Astrocyte (in vitro differentiated cells and primary cell): Measurements from ENCODE around the gene ENPEP. TPM values are rescaled to one million over a fixed set of nuclear protein-coding genes. Genes with fewer than 3 reads are reported as not detected.

Experiments used
- DNase-seq: peaks from one replicate; pipeline ENCODE4 v3.0.0-alpha.2; 2010; ENCODE audit warnings: low read depth
- FAIRE-seq: peaks from 2 replicates; lab custom pipeline; 2011; peaks lifted over from hg19 to GRCh38; lab: Jason Lieb, UNC
- H2AFZ ChIP-seq: 2 replicates; pipeline ENCODE4 v1.6.0; 2012; ENCODE audit warnings: low read depth, low read length, inconsistent platforms
- H3K27ac ChIP-seq: 2 replicates; pipeline ENCODE4 v1.5.1; 2011; ENCODE audit warnings: low read depth, low read length, inconsistent platforms
- H3K27me3 ChIP-seq: 2 replicates; pipeline ENCODE4 v1.6.0; 2011; ENCODE audit warnings: low read length, inconsistent platforms; ENCODE audit not compliant: insufficient read depth
- H3K36me3 ChIP-seq: 2 replicates; pipeline ENCODE4 v1.5.1; 2011; ENCODE audit warnings: low read length, inconsistent platforms; ENCODE audit not compliant: insufficient read depth
- H3K4me1 ChIP-seq: 2 replicates; pipeline ENCODE4 v1.5.1; 2011; ENCODE audit warnings: low read length, inconsistent platforms; ENCODE audit not compliant: insufficient read depth
- H3K4me2 ChIP-seq: 2 replicates; pipeline ENCODE4 v1.6.0; 2012; ENCODE audit warnings: low read length, inconsistent platforms
- H3K4me3 ChIP-seq: 2 replicates; pipeline ENCODE4 v1.5.1; 2011; ENCODE audit warnings: low read depth, mild to moderate bottlenecking, low read length, inconsistent platforms; ENCODE audit not compliant: insufficient read depth
- H3K79me2 ChIP-seq: 2 replicates; pipeline ENCODE4 v1.6.0; 2012; ENCODE audit warnings: mild to moderate bottlenecking, low read length, inconsistent platforms; ENCODE audit not compliant: insufficient read depth
- H3K9ac ChIP-seq: 2 replicates; pipeline ENCODE4 v1.6.0; 2012; ENCODE audit warnings: mild to moderate bottlenecking, low read length, inconsistent platforms
- H3K9me3 ChIP-seq: 2 replicates; pipeline ENCODE4 v1.5.1; 2012; ENCODE audit warnings: low read depth, mild to moderate bottlenecking, low read length, inconsistent platforms; ENCODE audit not compliant: insufficient read depth
- H4K20me1 ChIP-seq: 2 replicates; pipeline ENCODE4 v1.6.0; 2012; ENCODE audit warnings: low read length, inconsistent platforms; ENCODE audit not compliant: insufficient read depth
- H3K27ac Mint-ChIP-seq: one replicate; pipeline ENCODE4 v1.8.0; 2021; ENCODE audit warnings: mild to moderate bottlenecking, mixed read lengths; ENCODE audit not compliant: unreplicated experiment
- H3K27me3 Mint-ChIP-seq: one replicate; pipeline ENCODE4 v1.8.0; 2021; ENCODE audit warnings: low read depth, mixed read lengths; ENCODE audit not compliant: unreplicated experiment
- H3K36me3 Mint-ChIP-seq: one replicate; pipeline ENCODE4 v1.8.0; 2021; ENCODE audit warnings: low read depth, mixed read lengths; ENCODE audit not compliant: unreplicated experiment
- H3K4me1 Mint-ChIP-seq: one replicate; pipeline ENCODE4 v1.8.0; 2021; ENCODE audit warnings: low read depth, mixed read lengths; ENCODE audit not compliant: unreplicated experiment
- H3K4me3 Mint-ChIP-seq: one replicate; pipeline ENCODE4 v1.8.0; 2021; ENCODE audit warnings: mild to moderate bottlenecking, moderate library complexity, mixed read lengths; ENCODE audit not compliant: unreplicated experiment
- H3K9me3 Mint-ChIP-seq: one replicate; pipeline ENCODE4 v1.8.0; 2021; ENCODE audit warnings: mild to moderate bottlenecking, mixed read lengths; ENCODE audit not compliant: unreplicated experiment
- CTCF ChIP-seq: IDR thresholded peaks from 2 replicates; pipeline ENCODE4 v1.5.1; 2011; ENCODE audit warnings: low read depth, mild to moderate bottlenecking, inconsistent platforms, low read length, moderate library complexity; ENCODE audit not compliant: insufficient read depth
- EZH2 ChIP-seq: IDR thresholded peaks from 2 replicates; pipeline ENCODE4 v1.6.1; 2012; ENCODE audit warnings: mild to moderate bottlenecking, low read length, inconsistent platforms; ENCODE audit not compliant: insufficient read depth
- total RNA-seq: library from RNA; stranded (reverse); gene quantifications from 2 replicates; pipeline ENCODE4 v1.2.1, GENCODE V29; 2021

The ENPEP gene
- total RNA-seq, 1 donor from 2014 or later, result 1.7 TPM

- H3K27ac Mint-ChIP-seq, result peak overlapping the region; percentile 58
- H3K4me2 ChIP-seq, result no peak overlapping the region
- H3K27me3 Mint-ChIP-seq, result peaks cover 87% of the 10 kb centered on the region
- TF ChIP-seq CTCF, result no peak
- no peak for TF ChIP-seq EZH2
- H3K27me3 ChIP-seq, result peaks cover 95% of the 10 kb centered on the region
- no peak overlapping the region for H2AFZ ChIP-seq
- no peak overlapping the region for H3K4me3 ChIP-seq
- peaks cover 8% of the 10 kb centered on the region for H4K20me1 ChIP-seq
- H3K79me2 ChIP-seq, result no peaks in the 10 kb centered on the region
- H3K9me3 Mint-ChIP-seq, result peaks cover 28% of the 10 kb centered on the region
- H3K36me3 Mint-ChIP-seq, result peaks cover 1% of the 10 kb centered on the region
- H3K4me1 Mint-ChIP-seq, result peaks cover 12% of the 10 kb centered on the region
- no peak overlapping the region for H3K27ac ChIP-seq
- H3K9ac ChIP-seq, result no peak overlapping the region
- no peak overlapping the region for H3K4me3 Mint-ChIP-seq
- no peak for FAIRE-seq
- no peak for DNase-seq
- no peaks in the 10 kb centered on the region for H3K36me3 ChIP-seq
- H3K9me3 ChIP-seq, result peaks cover 2% of the 10 kb centered on the region
- peaks cover 4% of the 10 kb centered on the region for H3K4me1 ChIP-seq
These were observed 136.8 kb downstream of the ENPEP start for GRCh38 chr4:110612631-110613269.

- Mint-ChIP-seq H3K4me3 (no peak overlapping the region), H3K27me3 (peaks cover 87% of the 10 kb centered on the region), H3K36me3 (peaks cover 11% of the 10 kb centered on the region), H3K4me1 (peaks cover 12% of the 10 kb centered on the region), H3K9me3 (peaks cover 38% of the 10 kb centered on the region), H3K27ac (no peak overlapping the region)
- Histone ChIP-seq H3K4me1 (peaks cover 4% of the 10 kb centered on the region), H4K20me1 (peaks cover 8% of the 10 kb centered on the region), H3K27me3 (peaks cover 95% of the 10 kb centered on the region), H3K36me3 (no peaks in the 10 kb centered on the region), H3K27ac (no peak overlapping the region), H3K79me2 (no peaks in the 10 kb centered on the region), H3K9me3 (peaks cover 11% of the 10 kb centered on the region), H3K9ac (no peak overlapping the region), H3K4me2 (no peak overlapping the region), H3K4me3 (no peak overlapping the region), H2AFZ (no peak overlapping the region)
- no peak for DNase-seq
- no peak for FAIRE-seq
- TF ChIP-seq CTCF, result no peak
- no peak for TF ChIP-seq EZH2
These were observed 137.8 kb downstream of the ENPEP start for GRCh38 chr4:110613745-110614144.

- no peak overlapping the region for H3K4me3 ChIP-seq
These were observed 138.4 kb downstream of the ENPEP start for GRCh38 chr4:110614173-110614963.

More at GRCh38 chr4:110614173-110614963, 138.4 kb downstream of the ENPEP start:
- TF ChIP-seq CTCF (no peak), EZH2 (no peak)
- Histone ChIP-seq H3K36me3 (no peaks in the 10 kb centered on the region), H2AFZ (no peak overlapping the region), H3K4me1 (peaks cover 4% of the 10 kb centered on the region), H3K27me3 (peaks cover 95% of the 10 kb centered on the region), H3K79me2 (no peaks in the 10 kb centered on the region), H4K20me1 (peaks cover 8% of the 10 kb centered on the region), H3K27ac (no peak overlapping the region), H3K9ac (no peak overlapping the region), H3K4me2 (no peak overlapping the region), H3K9me3 (peaks cover 15% of the 10 kb centered on the region)
- Mint-ChIP-seq H3K36me3 (peaks cover 14% of the 10 kb centered on the region), H3K4me1 (peaks cover 7% of the 10 kb centered on the region), H3K4me3 (no peak overlapping the region), H3K27ac (no peak overlapping the region), H3K9me3 (peaks cover 42% of the 10 kb centered on the region), H3K27me3 (peaks cover 85% of the 10 kb centered on the region)
- FAIRE-seq (no peak), DNase-seq (no peak)
